WTC11 (cell line): Measurements from ENCODE around the gene HSBP1L1. TPM values are rescaled to one million over a fixed set of nuclear protein-coding genes. Genes with fewer than 3 reads are reported as not detected.

Experiments
- ATAC-seq: fragments of 200-7000 bp; cut with Tn5 transposase; 2 replicates; pipeline ENCODE4 v1.10.0; 2021; ENCODE audit warnings: mild to moderate bottlenecking, moderate library complexity
- CTCF ChIA-PET: fragments of 300-600 bp; sonication (Branson Sonifier 250); formaldehyde crosslinking; loops from one replicate; lab custom pipeline; 2021; ENCODE audit warnings: antibody characterized with exemption; lab: Charles Lee
- POLR2A ChIA-PET: fragments of 350-600 bp; sonication (Branson Sonifier 250); formaldehyde crosslinking; loops from one replicate; lab custom pipeline; 2021; ENCODE audit warnings: antibody characterized with exemption; lab: Charles Lee
- DNase-seq: peaks from one replicate; pipeline ENCODE4 v3.0.0; 2021; ENCODE audit warnings: low spot score
- H3K27ac Mint-ChIP-seq: 2 replicates; pipeline ENCODE4 v1.8.0; 2021; ENCODE audit warnings: mixed read lengths
- H3K27me3 Mint-ChIP-seq: 2 replicates; pipeline ENCODE4 v1.8.0; 2021; ENCODE audit warnings: low read depth, mild to moderate bottlenecking, moderate library complexity, mixed read lengths
- H3K36me3 Mint-ChIP-seq: 2 replicates; pipeline ENCODE4 v1.8.0; 2021; ENCODE audit warnings: mixed read lengths
- H3K4me1 Mint-ChIP-seq: 2 replicates; pipeline ENCODE4 v1.8.0; 2022; ENCODE audit warnings: mixed read lengths
- H3K4me3 Mint-ChIP-seq: 2 replicates; pipeline ENCODE4 v1.8.0; 2021; ENCODE audit warnings: mild to moderate bottlenecking, moderate library complexity, mixed read lengths
- H3K9me3 Mint-ChIP-seq: 2 replicates; pipeline ENCODE4 v1.8.0; 2021; ENCODE audit warnings: mixed read lengths
- ATF2 ChIP-seq: sonication (generic); formaldehyde crosslinking; IDR thresholded peaks from 2 replicates; pipeline ENCODE4 v1.8.1; 2022; ENCODE audit warnings: low read depth, missing genetic modification reagents, borderline replicate concordance
- CBFB ChIP-seq: sonication (generic); formaldehyde crosslinking; IDR thresholded peaks from 2 replicates; pipeline ENCODE4 v1.8.1; 2022; ENCODE audit warnings: mild to moderate bottlenecking, low read depth, missing genetic modification reagents
- CREB1 ChIP-seq: sonication (generic); formaldehyde crosslinking; IDR thresholded peaks from 2 replicates; pipeline ENCODE4 v1.8.0; 2023; ENCODE audit warnings: mild to moderate bottlenecking, missing genetic modification reagents
- E2F1 ChIP-seq: sonication (generic); formaldehyde crosslinking; IDR thresholded peaks from 2 replicates; pipeline ENCODE4 v1.8.0; 2022; ENCODE audit warnings: mild to moderate bottlenecking, missing genetic modification reagents
- ESRRA ChIP-seq: sonication (generic); formaldehyde crosslinking; IDR thresholded peaks from 2 replicates; pipeline ENCODE4 v1.8.1; 2022; ENCODE audit warnings: mild to moderate bottlenecking, missing genetic modification reagents, borderline replicate concordance
- FOXJ3 ChIP-seq: sonication (generic); formaldehyde crosslinking; IDR thresholded peaks from 2 replicates; pipeline ENCODE4 v1.9.0; 2021; ENCODE audit warnings: missing genetic modification reagents, mild to moderate bottlenecking, borderline replicate concordance
- GABPB1 ChIP-seq: sonication (generic); formaldehyde crosslinking; IDR thresholded peaks from 2 replicates; pipeline ENCODE4 v1.8.1; 2023; ENCODE audit warnings: mild to moderate bottlenecking, missing genetic modification reagents
- IRF2 ChIP-seq: sonication (generic); formaldehyde crosslinking; IDR thresholded peaks from 2 replicates; pipeline ENCODE4 v1.8.0; 2022; ENCODE audit warnings: low read depth, missing genetic modification reagents, borderline replicate concordance
- OVOL2 ChIP-seq: fragments of 250-450 bp; sonication (Bioruptor Pico); IDR thresholded peaks from 2 replicates; pipeline ENCODE4 v1.9.0; 2021; ENCODE audit warnings: mild to moderate bottlenecking, borderline replicate concordance
- PRRX2 ChIP-seq: fragments of 250-450 bp; sonication (Bioruptor Pico); IDR thresholded peaks from 2 replicates; pipeline ENCODE4 v1.8.0; 2021; ENCODE audit warnings: mild to moderate bottlenecking
- SMAD3 ChIP-seq: sonication (generic); formaldehyde crosslinking; IDR thresholded peaks from 2 replicates; pipeline ENCODE4 v1.8.0; 2022; ENCODE audit warnings: missing genetic modification reagents, mild to moderate bottlenecking, borderline replicate concordance
- TEAD4 ChIP-seq: sonication (generic); formaldehyde crosslinking; IDR thresholded peaks from 2 replicates; pipeline ENCODE4 v1.8.0; 2022; ENCODE audit warnings: mild to moderate bottlenecking, missing genetic modification reagents
- TP53 ChIP-seq: sonication (generic); formaldehyde crosslinking; IDR thresholded peaks from 2 replicates; pipeline ENCODE4 v1.8.1; 2023; ENCODE audit warnings: mild to moderate bottlenecking, missing genetic modification reagents
- USF1 ChIP-seq: sonication (generic); formaldehyde crosslinking; IDR thresholded peaks from 2 replicates; pipeline ENCODE4 v1.8.0; 2022; ENCODE audit warnings: mild to moderate bottlenecking, missing genetic modification reagents
- ZNF138 ChIP-seq: sonication (generic); formaldehyde crosslinking; conservative IDR thresholded peaks from 2 replicates; pipeline ENCODE4 v1.8.1; 2022; ENCODE audit warnings: mild to moderate bottlenecking, moderate library complexity, missing genetic modification reagents
- ZNF425 ChIP-seq: fragments of 250-450 bp; sonication (Bioruptor Pico); conservative IDR thresholded peaks from 2 replicates; pipeline ENCODE4 v1.9.0; 2021; ENCODE audit warnings: mild to moderate bottlenecking
- total RNA-seq: library from RNA; stranded (reverse); gene quantifications from 3 replicates; pipeline ENCODE4 v1.2.3, GENCODE V29; 2021

The HSBP1L1 gene
- total RNA-seq, 1 experiment from 2014 or later: 1.4 TPM

GRCh38 chr18:79947881-79948610, 16.4 kb upstream of the HSBP1L1 start:
- TF ChIP-seq TEAD4 (CRISPR knock-in tag) (no peak), GABPB1 (CRISPR knock-in tag) (peak; percentile 21; the same call in 1 of the 2 replicates)
- POLR2A ChIA-PET: no interaction called here
- CTCF ChIA-PET: no interaction called here

GRCh38 chr18:79948719-79949411, 15.6 kb upstream of the HSBP1L1 start:
- peaks cover 21% of the 10 kb centered on the region for H3K4me1 Mint-ChIP-seq
- H3K4me3 Mint-ChIP-seq: no peak overlapping the region
- no peaks in the 10 kb centered on the region for H3K9me3 Mint-ChIP-seq
- H3K27ac Mint-ChIP-seq: no peak overlapping the region
- ChIA-PET CTCF (no interaction called here), POLR2A (no interaction called here)
- ATAC-seq (no peak), DNase-seq (no peak)
- peaks cover 37% of the 10 kb centered on the region for H3K27me3 Mint-ChIP-seq
- no peaks in the 10 kb centered on the region for H3K36me3 Mint-ChIP-seq
- TF ChIP-seq FOXJ3 (CRISPR knock-in tag) (no peak), USF1 (CRISPR knock-in tag) (no peak), ESRRA (no peak), ATF2 (CRISPR knock-in tag) (no peak), E2F1 (CRISPR knock-in tag) (no peak), CREB1 (CRISPR knock-in tag) (no peak), ZNF138 (no peak), TP53 (CRISPR knock-in tag) (no peak), CBFB (CRISPR knock-in tag) (no peak), OVOL2 (CRISPR knock-in tag) (no peak), SMAD3 (no peak), IRF2 (CRISPR knock-in tag) (no peak), ZNF425 (CRISPR knock-in tag) (no peak), GABPB1 (CRISPR knock-in tag) (no peak), PRRX2 (CRISPR knock-in tag) (no peak)

More at GRCh38 chr18:79947881-79948610, 16.4 kb upstream of the HSBP1L1 start:
- H3K4me1 Mint-ChIP-seq: peaks cover 14% of the 10 kb centered on the region
- no peaks in the 10 kb centered on the region for H3K36me3 Mint-ChIP-seq
- DNase-seq: no peak
- H3K4me3 Mint-ChIP-seq: no peak overlapping the region
- H3K9me3 Mint-ChIP-seq: no peaks in the 10 kb centered on the region
- no peak overlapping the region for H3K27ac Mint-ChIP-seq
- ATAC-seq: no peak
- H3K27me3 Mint-ChIP-seq: peaks cover 29% of the 10 kb centered on the region
